GM18873 (cell line): Measurements from ENCODE around the gene POFUT1.
"Not testable (repeated sequence)": the region's sequence is repeated elsewhere in the genome, so short reads cannot be mapped to it uniquely, and the experiment has no call there.

Experiments
- ATAC-seq: cut with Tn5 transposase; IDR thresholded peaks from one replicate; pipeline ENCODE4 v1.9.1; 2021; ENCODE audit warnings: mild to moderate bottlenecking, moderate library complexity, moderate number of reproducible peaks; ENCODE audit not compliant: unreplicated experiment, low FRiP score

The POFUT1 gene

GRCh38 chr20:32263398-32263954 lies 55.8 kb downstream of the POFUT1 start:
- ATAC-seq = no peak

DNA sequence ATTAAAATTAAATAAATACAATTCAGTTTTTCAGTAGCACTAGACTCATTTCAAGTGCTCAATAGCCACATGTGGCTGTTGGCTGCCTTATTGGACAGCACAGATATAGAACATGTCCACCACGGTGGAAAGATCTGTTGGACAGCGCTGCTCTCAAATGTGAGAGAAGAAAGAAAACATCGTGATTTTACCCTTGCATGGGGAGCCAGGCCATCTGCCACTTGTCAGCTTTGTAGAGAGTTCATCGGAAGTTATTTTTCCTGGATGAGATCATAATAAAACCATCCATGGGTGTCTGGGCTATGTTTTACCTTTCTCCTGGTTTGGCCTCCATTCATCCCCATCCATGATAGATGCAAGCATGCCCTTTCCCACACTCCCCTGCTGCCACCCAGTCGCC lies 63.9 kb downstream of the POFUT1 start:
- no peak for ATAC-seq

DNA sequence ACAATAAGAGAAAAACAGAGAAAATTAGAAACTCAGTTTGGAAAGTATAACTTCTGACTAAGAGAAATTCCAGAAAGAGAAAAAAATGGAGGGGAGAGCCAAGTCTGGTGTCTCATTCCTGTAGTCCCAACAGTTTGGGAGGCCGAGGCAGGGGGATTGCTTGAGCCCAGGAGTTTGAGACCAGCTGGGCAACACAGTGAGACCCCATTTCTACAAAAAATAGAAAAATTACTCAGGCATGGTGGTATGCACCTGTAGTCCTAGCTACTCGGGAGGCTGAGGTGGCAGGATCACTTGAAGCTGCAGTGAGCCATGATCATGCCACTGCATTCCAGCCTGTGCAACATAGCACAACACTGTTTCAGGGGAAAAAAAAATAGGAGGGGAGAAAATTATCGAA lies 66.7 kb downstream of the POFUT1 start:
- ATAC-seq = no peak

- ATAC-seq = not testable (repeated sequence)
These were observed 67.5 kb downstream of the POFUT1 start for GRCh38 chr20:32275163-32275562.

DNA sequence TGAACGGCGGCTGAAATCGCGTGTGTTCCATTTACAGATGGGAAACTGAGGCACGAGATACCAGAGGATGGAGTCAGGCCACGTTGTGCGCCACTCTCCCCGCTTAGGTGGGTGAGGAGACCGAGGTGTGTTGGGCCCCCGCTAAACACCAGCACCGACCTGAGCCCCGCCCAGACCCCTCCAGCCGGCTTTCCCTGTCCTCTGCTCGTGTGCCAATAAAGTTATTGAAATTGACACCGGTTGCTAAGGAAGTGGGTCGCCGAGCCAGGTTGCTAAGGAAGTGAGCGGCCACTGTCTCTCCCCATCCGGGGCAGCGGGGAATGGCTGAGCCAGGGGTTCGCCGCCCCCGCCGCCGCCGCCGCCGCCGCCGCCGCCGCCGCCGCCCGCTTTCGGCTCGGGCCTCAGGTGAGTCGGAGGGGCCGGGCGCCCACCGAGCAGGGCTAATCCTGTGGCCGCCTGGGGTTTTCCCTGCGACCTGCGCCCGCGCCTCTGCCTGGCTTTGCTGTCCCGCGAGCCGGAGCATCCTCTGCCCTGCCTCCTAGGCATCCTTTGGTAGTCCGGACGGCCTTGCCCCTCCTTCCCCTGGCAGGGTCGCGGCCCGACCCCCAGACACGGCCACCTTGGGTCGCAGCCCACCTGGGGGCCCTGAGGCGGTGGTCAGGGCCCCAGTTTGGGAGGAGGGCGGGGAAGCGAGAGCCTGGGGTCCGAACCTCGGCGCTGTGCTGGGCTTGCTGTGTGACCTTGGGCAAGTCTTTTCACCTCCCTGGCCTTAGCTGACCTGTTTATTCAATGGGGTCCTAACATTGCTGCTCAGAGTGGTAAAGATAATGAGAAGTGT lies 69.9 kb downstream of the POFUT1 start, which contains the start of gene KIF3B:
Gene KIF3B, plus strand, starts transcription at position 291 of the 838 bp plus-strand sequence. CDS start 32,127 bp downstream, outside the sequence.
- peak; percentile 61 for ATAC-seq

- peak; percentile 59 for ATAC-seq
These were observed 70.5 kb downstream of the POFUT1 start for GRCh38 chr20:32278199-32278643.

GRCh38 chr20:32281711-32282110 lies 74.0 kb downstream of the POFUT1 start:
- ATAC-seq = no peak

DNA sequence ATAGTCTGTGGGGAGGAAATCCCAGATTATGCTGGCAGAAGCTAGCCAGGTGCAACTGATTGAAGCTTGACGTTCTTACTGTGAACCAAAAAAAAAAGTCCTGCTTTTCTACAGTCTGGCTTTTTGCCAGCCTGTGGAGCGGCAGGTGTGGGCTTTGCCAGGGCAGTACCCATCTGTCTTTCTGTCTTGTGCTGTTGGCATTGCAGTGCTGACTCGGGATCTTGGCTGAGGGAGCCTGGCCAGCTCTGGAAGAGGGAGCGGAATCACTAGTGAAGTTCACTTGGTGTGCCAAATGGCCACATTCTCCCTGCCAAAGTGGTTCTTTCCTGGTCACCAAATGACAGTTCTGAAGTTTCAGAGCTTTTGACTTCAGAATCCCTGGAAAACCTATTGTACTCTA lies 74.8 kb downstream of the POFUT1 start:
- no peak for ATAC-seq

- no peak for ATAC-seq
These were observed 77.5 kb downstream of the POFUT1 start for GRCh38 chr20:32285082-32285620.

DNA sequence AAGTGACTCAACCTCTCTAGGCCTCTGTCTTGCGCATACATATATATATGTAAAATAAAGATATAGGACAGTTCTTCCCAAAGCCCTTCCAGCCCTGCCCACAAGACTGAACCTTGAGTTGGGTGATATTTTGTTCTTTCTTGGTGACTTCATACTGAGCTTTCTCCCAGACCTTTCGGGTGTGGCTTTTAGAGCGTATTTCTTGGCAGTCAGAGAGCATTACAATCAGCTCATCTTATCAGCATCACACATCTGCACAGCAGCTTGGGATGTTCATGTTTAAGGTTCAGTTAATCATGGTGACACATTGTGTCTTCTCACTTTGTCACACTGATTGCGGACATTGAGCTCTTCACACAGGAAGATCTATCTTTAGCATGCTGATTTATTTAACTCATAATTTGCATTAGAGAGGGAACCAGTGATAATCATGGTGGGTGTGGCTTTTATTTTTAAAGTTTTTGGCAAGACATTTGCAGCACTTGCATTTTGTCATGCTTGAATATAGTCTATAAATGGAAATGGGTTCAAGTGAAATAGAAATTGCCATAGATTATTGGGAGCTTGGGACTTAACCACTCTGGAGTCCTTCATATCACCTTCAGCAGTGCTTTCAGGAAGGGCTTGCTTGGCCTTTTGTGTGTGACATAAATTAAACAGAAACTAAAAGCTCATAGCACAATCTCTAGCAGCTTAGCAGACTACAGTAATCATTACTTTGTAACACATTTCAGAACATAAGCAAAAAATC lies 78.1 kb downstream of the POFUT1 start:
- ATAC-seq = no peak

DNA sequence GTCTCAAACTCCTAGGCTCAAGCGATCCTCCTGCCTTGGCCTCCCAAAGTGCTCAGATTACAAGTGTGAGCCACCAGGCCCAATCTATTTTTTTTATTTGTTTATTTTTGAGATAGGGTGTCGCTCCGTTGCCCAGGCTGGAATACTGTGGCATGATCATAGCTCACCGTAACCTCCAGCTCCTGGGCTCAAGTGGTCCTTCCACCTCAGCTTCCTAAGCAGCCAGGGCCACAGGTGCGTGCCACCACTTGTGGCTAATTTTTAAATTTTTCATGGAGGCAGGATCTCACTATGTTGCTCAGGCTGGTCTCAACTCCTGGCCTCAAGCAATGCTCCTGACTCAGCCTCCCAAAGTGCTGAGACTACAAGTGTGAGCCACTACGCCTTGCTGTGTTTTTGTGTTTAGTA lies 79.6 kb downstream of the POFUT1 start:
- no peak for ATAC-seq
